Ishikawa (cell line): Measurements from ENCODE around the gene CYP8B1.

ENCODE experiments used
- CEBPB ChIP-seq: IDR thresholded peaks from 2 replicates; pipeline ENCODE4 v1.6.1; 2012
- CREB1 ChIP-seq: IDR thresholded peaks from 2 replicates; pipeline ENCODE4 v1.6.1; 2012; ENCODE audit warnings: low read depth
- EGR1 ChIP-seq: IDR thresholded peaks from 2 replicates; pipeline ENCODE4 v1.6.1; 2012
- EP300 ChIP-seq: IDR thresholded peaks from 2 replicates; pipeline ENCODE4 v1.6.1; 2012; ENCODE audit warnings: borderline replicate concordance
- FOXM1 ChIP-seq: IDR thresholded peaks from 2 replicates; pipeline ENCODE4 v1.6.1; 2012; ENCODE audit warnings: low read depth, borderline replicate concordance
- MAX ChIP-seq: IDR thresholded peaks from 2 replicates; pipeline ENCODE4 v1.6.1; 2012
- NFIC ChIP-seq: IDR thresholded peaks from 2 replicates; pipeline ENCODE4 v1.6.1; 2012
- RAD21 ChIP-seq: IDR thresholded peaks from 2 replicates; pipeline ENCODE4 v1.6.1; 2012; ENCODE audit warnings: low read depth
- REST ChIP-seq: IDR thresholded peaks from 2 replicates; pipeline ENCODE4 v1.6.1; 2012; ENCODE audit warnings: low read depth, mild to moderate bottlenecking
- TAF1 ChIP-seq: IDR thresholded peaks from 2 replicates; pipeline ENCODE4 v1.6.1; 2012; ENCODE audit warnings: low read depth, mild to moderate bottlenecking
- TCF12 ChIP-seq: IDR thresholded peaks from 2 replicates; pipeline ENCODE4 v1.6.1; 2012; ENCODE audit warnings: low read depth
- TEAD4 ChIP-seq: IDR thresholded peaks from 2 replicates; pipeline ENCODE4 v1.6.1; 2012
- USF1 ChIP-seq: IDR thresholded peaks from 2 replicates; pipeline ENCODE4 v1.6.1; 2012
- YY1 ChIP-seq: IDR thresholded peaks from 2 replicates; pipeline ENCODE4 v1.6.1; 2012; ENCODE audit warnings: low read depth
- ZBTB7A ChIP-seq: IDR thresholded peaks from 2 replicates; pipeline ENCODE4 v1.6.1; 2012; ENCODE audit warnings: low read depth

CYP8B1 gene

GRCh38 chr3:42876401-42876800 lies 722 bp upstream of the CYP8B1 start:
- TF ChIP-seq YY1 = no peak
- TF ChIP-seq TEAD4 = no peak
- TF ChIP-seq FOXM1 = no peak
- no peak for TF ChIP-seq EGR1
- no peak for TF ChIP-seq RAD21
- no peak for TF ChIP-seq REST
- TF ChIP-seq ZBTB7A = no peak
- no peak for TF ChIP-seq TAF1

- TF ChIP-seq TCF12 = no peak
Observed at GRCh38 chr3:42874749-42875148, 930 bp downstream of the CYP8B1 start.

- TF ChIP-seq USF1 (no peak), TAF1 (no peak), TCF12 (no peak), TEAD4 (peak; percentile 39)
Observed at GRCh38 chr3:42873221-42873982, 2.3 kb downstream of the CYP8B1 start.

- TF ChIP-seq REST = no peak
- TF ChIP-seq USF1 = no peak
- TF ChIP-seq TEAD4 = no peak
- TF ChIP-seq CEBPB = no peak
- no peak for TF ChIP-seq EGR1
- TF ChIP-seq CREB1 = no peak
- no peak for TF ChIP-seq MAX
- TF ChIP-seq EP300 = no peak
- no peak for TF ChIP-seq TCF12
- TF ChIP-seq RAD21 = no peak
Observed at GRCh38 chr3:42872718-42873117, 3.0 kb downstream of the CYP8B1 start.

- TF ChIP-seq YY1 (no peak), TCF12 (no peak), RAD21 (no peak), REST (no peak), CEBPB (no peak), TEAD4 (no peak), ZBTB7A (no peak), MAX (no peak), FOXM1 (no peak), EP300 (no peak), USF1 (no peak), CREB1 (no peak), EGR1 (no peak), NFIC (no peak), TAF1 (no peak)
Observed at GRCh38 chr3:42871592-42872196, 4.0 kb downstream of the CYP8B1 start.
